Measurements from ENCODE around the gene TMEM40.
"Not testable (repeated sequence)": the region's sequence is repeated elsewhere in the genome, so short reads cannot be mapped to it uniquely, and the experiment has no call there.

GRCh38 chr3:12723362-12723761 is 35.7 kb downstream of the TMEM40 start:
- TF ChIP-seq CTCF (conservative IDR thresholded peaks at IDR 0.05); EZH2 (IDR thresholded peaks at IDR 0.05; ENCODE audit: low read depth): not testable (repeated sequence)
